Nephron progenitor cell (in vitro differentiated cells): Measurements from ENCODE around the gene PGLYRP4.

Source experiments
- DNase-seq: peaks from one replicate; pipeline ENCODE4 v3.0.0; 2021
- H3K27ac Mint-ChIP-seq: 2 replicates; pipeline ENCODE4 v1.8.0; 2021; ENCODE audit warnings: mild to moderate bottlenecking, moderate library complexity, mixed read lengths
- H3K27me3 Mint-ChIP-seq: 2 replicates; pipeline ENCODE4 v1.8.0; 2021; ENCODE audit warnings: mild to moderate bottlenecking, low read depth, mixed read lengths; ENCODE audit not compliant: poor library complexity
- H3K36me3 Mint-ChIP-seq: 2 replicates; pipeline ENCODE4 v1.8.0; 2021; ENCODE audit warnings: low read depth, mixed read lengths
- H3K4me1 Mint-ChIP-seq: 2 replicates; pipeline ENCODE4 v1.8.0; 2021; ENCODE audit warnings: mixed read lengths
- H3K4me3 Mint-ChIP-seq: 2 replicates; pipeline ENCODE4 v1.8.0; 2021; ENCODE audit warnings: mild to moderate bottlenecking, moderate library complexity, mixed read lengths
- H3K9me3 Mint-ChIP-seq: 2 replicates; pipeline ENCODE4 v1.8.0; 2021; ENCODE audit warnings: mild to moderate bottlenecking, moderate library complexity, mixed read lengths
- CTCF ChIP-seq: fragments of 200-600 bp; sonication (generic); IDR thresholded peaks from 2 replicates; pipeline ENCODE4 v1.5.0; 2021; ENCODE audit warnings: antibody characterized with exemption

The PGLYRP4 gene

GRCh38 chr1:153302308-153302707, 46.3 kb downstream of the PGLYRP4 start:
- Mint-ChIP-seq H3K4me3 (no peak overlapping the region), H3K27ac (no peak overlapping the region), H3K4me1 (no peaks in the 10 kb centered on the region), H3K9me3 (peaks cover 12% of the 10 kb centered on the region), H3K36me3 (no peaks in the 10 kb centered on the region), H3K27me3 (peaks cover 14% of the 10 kb centered on the region)
- TF ChIP-seq CTCF = no peak
- no peak for DNase-seq

- DNase-seq = no peak
- Mint-ChIP-seq H3K4me1 (no peaks in the 10 kb centered on the region), H3K4me3 (no peak overlapping the region), H3K27ac (no peak overlapping the region), H3K9me3 (peaks cover 25% of the 10 kb centered on the region), H3K36me3 (no peaks in the 10 kb centered on the region), H3K27me3 (peaks cover 9% of the 10 kb centered on the region)
- TF ChIP-seq CTCF = no peak
These were observed 54.8 kb downstream of the PGLYRP4 start for GRCh38 chr1:153293851-153294250.

GRCh38 chr1:153293480-153293775, 55.2 kb downstream of the PGLYRP4 start:
- peaks cover 25% of the 10 kb centered on the region for H3K9me3 Mint-ChIP-seq
- no peak overlapping the region for H3K4me3 Mint-ChIP-seq
- no peaks in the 10 kb centered on the region for H3K4me1 Mint-ChIP-seq
- H3K27ac Mint-ChIP-seq = no peak overlapping the region
- TF ChIP-seq CTCF = no peak
- H3K36me3 Mint-ChIP-seq = no peaks in the 10 kb centered on the region
- DNase-seq = no peak
- peaks cover 9% of the 10 kb centered on the region for H3K27me3 Mint-ChIP-seq

GRCh38 chr1:153292740-153293479, 55.7 kb downstream of the PGLYRP4 start:
- no peaks in the 10 kb centered on the region for H3K4me1 Mint-ChIP-seq
- no peak overlapping the region for H3K27ac Mint-ChIP-seq
- no peak for TF ChIP-seq CTCF
- peaks cover 9% of the 10 kb centered on the region for H3K27me3 Mint-ChIP-seq
- no peak overlapping the region for H3K4me3 Mint-ChIP-seq
- no peaks in the 10 kb centered on the region for H3K36me3 Mint-ChIP-seq
- DNase-seq = no peak
- H3K9me3 Mint-ChIP-seq = peaks cover 29% of the 10 kb centered on the region

GRCh38 chr1:153292185-153292584, 56.5 kb downstream of the PGLYRP4 start:
- no peak overlapping the region for H3K4me3 Mint-ChIP-seq
- no peaks in the 10 kb centered on the region for H3K36me3 Mint-ChIP-seq
- peaks cover 30% of the 10 kb centered on the region for H3K9me3 Mint-ChIP-seq
- TF ChIP-seq CTCF = no peak
- no peak for DNase-seq
- no peaks in the 10 kb centered on the region for H3K4me1 Mint-ChIP-seq
- no peak overlapping the region for H3K27ac Mint-ChIP-seq
- H3K27me3 Mint-ChIP-seq = peaks cover 9% of the 10 kb centered on the region

- no peak overlapping the region for H3K27ac Mint-ChIP-seq
- no peaks in the 10 kb centered on the region for H3K4me1 Mint-ChIP-seq
- H3K9me3 Mint-ChIP-seq = peaks cover 30% of the 10 kb centered on the region
- H3K4me3 Mint-ChIP-seq = no peak overlapping the region
- no peak for DNase-seq
- H3K36me3 Mint-ChIP-seq = no peaks in the 10 kb centered on the region
- peaks cover 9% of the 10 kb centered on the region for H3K27me3 Mint-ChIP-seq
- TF ChIP-seq CTCF = no peak
These were observed 57.1 kb downstream of the PGLYRP4 start for GRCh38 chr1:153291514-153291913.
